Endothelial cell of umbilical vein (primary cell): ENCODE measurements around the gene APH1A. TPM values are rescaled to one million over a fixed set of nuclear protein-coding genes. Genes with fewer than 3 reads are reported as not detected.

Experiments
- BruUV-seq: library from RNA; stranded (reverse); fragments of 400-500 nt; replicated peaks from 2 replicates; lab custom pipeline; 2021; lab: Mats Ljungman, UMichigan
- CTCF ChIA-PET: fragments of 300-600, 350-600 bp; sonication (Branson Sonifier 250); formaldehyde crosslinking; loops from one replicate; lab custom pipeline; 2021; ENCODE audit warnings: antibody characterized with exemption, inconsistent platforms; lab: Charles Lee
- POLR2A ChIA-PET: fragments of 300-600, 350-600 bp; sonication (Branson Sonifier 250); formaldehyde crosslinking; loops from one replicate; lab custom pipeline; 2021; ENCODE audit warnings: antibody characterized with exemption, inconsistent platforms; lab: Charles Lee
- DNase-seq: peaks from one replicate; pipeline ENCODE4 v3.0.0-alpha.2; 2011; ENCODE audit warnings: low read depth, low spot score
- FAIRE-seq: peaks from 2 replicates; lab custom pipeline; 2011; peaks lifted over from hg19 to GRCh38; lab: Jason Lieb, UNC
- H2AFZ ChIP-seq: 2 replicates; pipeline ENCODE4 v1.6.0; 2012; ENCODE audit warnings: low read depth, low read length, control low read depth, inconsistent platforms
- H3K27ac ChIP-seq: 2 replicates; pipeline ENCODE4 v1.5.1; 2011; ENCODE audit warnings: low read depth, mild to moderate bottlenecking, control low read depth, low read length, moderate library complexity; ENCODE audit not compliant: insufficient read depth
- H3K27me3 ChIP-seq, 2 experiments: 2 replicates each; pipeline versions ENCODE4 v1.6.0 to v1.6.1; 2011; ENCODE audit warnings: low read length in 2 of 2, mixed read lengths in 1 of 2; ENCODE audit not compliant: control insufficient read depth in 2 of 2, insufficient read depth in 2 of 2
- H3K36me3 ChIP-seq, 2 experiments: 2 replicates in 1 of 2; 3 replicates in 1 of 2; pipeline ENCODE4 v1.5.1; 2011; ENCODE audit warnings: low read length in 2 of 2, mild to moderate bottlenecking in 1 of 2, moderate library complexity in 1 of 2; ENCODE audit not compliant: control insufficient read depth in 2 of 2, insufficient read depth in 2 of 2; ENCODE audit errors: extremely low read depth in 1 of 2
- H3K4me1 ChIP-seq: 3 replicates; pipeline ENCODE4 v1.5.1; 2011; ENCODE audit warnings: mild to moderate bottlenecking, low read length; ENCODE audit not compliant: control insufficient read depth, insufficient read depth; ENCODE audit errors: extremely low read depth
- H3K4me2 ChIP-seq: 2 replicates; pipeline ENCODE4 v1.6.1; 2011; ENCODE audit warnings: low read length, control low read depth, mixed read lengths; ENCODE audit not compliant: insufficient read depth
- H3K4me3 ChIP-seq, 3 experiments: fragments of 200-600 bp in 1 of 3; sonication (generic), shearing (Covaris generic) in 1 of 3; replicated peaks in 1 of 3; 2 replicates each; pipeline ENCODE4 v1.5.1; 2011 to 2016; ENCODE audit warnings: control low read depth in 3 of 3, low read length in 3 of 3, mild to moderate bottlenecking in 2 of 3, inconsistent platforms in 1 of 3, low read depth in 1 of 3, moderate library complexity in 1 of 3; ENCODE audit not compliant: insufficient read depth in 1 of 3
- H3K79me2 ChIP-seq: 2 replicates; pipeline ENCODE4 v1.6.0; 2012; ENCODE audit warnings: low read length, inconsistent platforms; ENCODE audit not compliant: control insufficient read depth, insufficient read depth
- H3K9ac ChIP-seq: replicated peaks from 2 replicates; pipeline ENCODE3; 2011; ENCODE audit warnings: low read length, control low read depth; ENCODE audit not compliant: insufficient read depth; ENCODE audit errors: extremely low read depth
- H3K9me1 ChIP-seq: replicated peaks from 3 replicates; pipeline ENCODE4 v1.6.0; 2011; ENCODE audit warnings: mild to moderate bottlenecking, low read length; ENCODE audit not compliant: control insufficient read depth, insufficient read depth; ENCODE audit errors: extremely low read depth
- H3K9me3 ChIP-seq: replicated peaks from 2 replicates; pipeline ENCODE4 v1.5.1; 2012; ENCODE audit warnings: low read length, inconsistent platforms; ENCODE audit not compliant: control insufficient read depth, insufficient read depth
- H4K20me1 ChIP-seq: replicated peaks from 2 replicates; pipeline ENCODE3; 2011; ENCODE audit warnings: mild to moderate bottlenecking, low read length; ENCODE audit not compliant: control insufficient read depth, insufficient read depth; ENCODE audit errors: extremely low read depth
- EZH2 ChIP-seq: IDR thresholded peaks from 2 replicates; pipeline ENCODE4 v1.6.1; 2012; ENCODE audit warnings: borderline replicate concordance, low read depth, mild to moderate bottlenecking, moderate library complexity, low read length, inconsistent platforms; ENCODE audit not compliant: severe bottlenecking
- FOS ChIP-seq: IDR thresholded peaks from 2 replicates; pipeline ENCODE4 v1.6.1; 2011; ENCODE audit warnings: mild to moderate bottlenecking, low read length, moderate library complexity, borderline replicate concordance; ENCODE audit not compliant: insufficient read depth
- GATA2 ChIP-seq: IDR thresholded peaks from 2 replicates; pipeline ENCODE4 v1.7.0; 2011; ENCODE audit warnings: low read depth, mild to moderate bottlenecking, moderate library complexity, mixed read lengths, low read length; ENCODE audit not compliant: insufficient read length, insufficient read depth
- JUN ChIP-seq: IDR thresholded peaks from 2 replicates; pipeline ENCODE4 v1.6.1; 2011; ENCODE audit warnings: borderline replicate concordance, low read depth; ENCODE audit not compliant: insufficient read length, insufficient read depth
- MYC ChIP-seq: IDR thresholded peaks from one replicate; pipeline ENCODE4 v1.6.1; 2011; ENCODE audit warnings: mild to moderate bottlenecking, low read depth, low read length
- POLR2A ChIP-seq: IDR thresholded peaks from 2 replicates; pipeline ENCODE4 v1.6.1; 2012; ENCODE audit warnings: low read depth, mild to moderate bottlenecking, control low read depth, low read length
- POLR2AphosphoS5 ChIP-seq: IDR thresholded peaks from 2 replicates; pipeline ENCODE4 v1.6.1; 2012; ENCODE audit warnings: low read depth, mild to moderate bottlenecking, control low read depth, low read length, moderate library complexity; ENCODE audit not compliant: insufficient read depth
- dilution Hi-C: fragments of 300-500 bp; cut with MboI; formaldehyde crosslinking; loops from one replicate; pipeline ENCODE4 v1.15.0; 2019; ENCODE audit warnings: low sequenced_read_pairs; ENCODE audit not compliant: extremely low pct_ligation_motif_present
- intact Hi-C: fragments of 100-400 bp; cut with micrococcal nuclease; formaldehyde crosslinking; loops from one replicate; pipeline ENCODE4 v1.10.0; 2022
- polyA plus RNA-seq, 4 experiments: library from polyadenylated mRNA; depleted of rRNA in 3 of 4; stranded (reverse) in 3 of 4; unstranded in 1 of 4; fragments of >200 nt; gene quantifications; 2 replicates each; pipeline versions ENCODE4 v1.2.1 to v1.2.3, GENCODE V29; 2011 to 2012; ENCODE audit warnings: missing spikeins in 1 of 4
- total RNA-seq: library from RNA; stranded (reverse); gene quantifications from 2 replicates; pipeline ENCODE4 v1.2.3, GENCODE V29; 2021
- TF ChIP-seq, protein P1 (sequence below), 2 donors: IDR thresholded peaks; 1 replicate in 1 of 2; 2 replicates in 1 of 2; pipeline ENCODE4 v1.5.1; 2011; ENCODE audit warnings: low read length in 2 of 2, mild to moderate bottlenecking in 2 of 2, moderate library complexity in 2 of 2, control low read depth in 1 of 2, inconsistent platforms in 1 of 2, low read depth in 1 of 2; ENCODE audit not compliant: insufficient read depth in 1 of 2; ENCODE audit errors: extremely low read depth in 1 of 2
- TF ChIP-seq, protein P2 (sequence below): IDR thresholded peaks from 2 replicates; pipeline ENCODE4 v1.6.1; 2011; ENCODE audit not compliant: insufficient read depth, insufficient read length

Gene APH1A
- total and polyA plus RNA-seq, 2 donors (not counting 3 experiments of a cell fraction or from before 2014, with no cell fraction given): 165 to 325 TPM

DNA sequence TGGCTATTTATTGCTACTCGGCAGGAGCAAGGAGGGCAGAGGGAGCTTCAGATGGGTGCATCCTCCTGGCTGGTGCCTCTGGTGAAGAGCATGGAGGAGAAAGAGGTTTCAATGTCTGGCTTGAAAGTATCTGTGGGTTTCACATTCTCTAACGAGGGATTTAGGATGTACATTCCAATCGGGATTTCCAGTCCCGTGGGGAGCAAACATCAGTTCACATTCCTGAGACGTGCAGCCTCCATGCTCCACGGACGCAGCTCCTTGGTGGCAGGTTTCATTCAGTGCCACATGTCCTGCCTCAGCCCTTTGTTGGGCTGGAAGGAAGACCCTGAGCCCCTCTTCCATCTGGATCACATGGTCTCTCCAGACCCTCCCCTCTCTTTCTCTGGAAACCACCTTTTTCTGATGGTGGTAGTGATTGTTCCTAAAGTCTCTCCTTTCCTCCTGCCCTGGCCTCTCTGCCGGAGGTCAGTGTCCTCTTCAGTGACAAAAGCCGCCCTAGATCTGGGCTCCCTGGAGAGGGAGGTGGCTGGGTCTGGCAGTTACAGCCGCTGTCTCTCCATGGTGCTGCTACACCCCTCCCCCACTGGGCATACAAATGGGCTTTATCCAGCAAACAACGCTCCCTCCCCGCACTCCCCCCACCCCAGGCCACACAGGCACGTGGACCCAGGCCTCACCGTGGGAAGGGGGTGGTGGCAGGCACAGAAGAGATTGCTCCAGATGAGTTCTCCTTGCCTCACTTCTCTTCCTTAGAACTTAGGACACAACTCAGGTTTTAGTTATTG lies 12.1 kb downstream of the APH1A start:
- dilution Hi-C loops (no loop called here), intact Hi-C loops (loop anchor here (1.0 to 5.0 kb wide), 2 partner anchors 13 to 666 kb away; partner anchors contain the start of gene APH1A)
- Histone ChIP-seq H3K27ac (no peak overlapping the region), H3K27me3 (peaks cover 15 to 27% of the 10 kb centered on the region in 2 experiments), H2AFZ (peak overlapping the region; percentile 0), H3K9me3 (no peaks in the 10 kb centered on the region), H3K9me1 (no peaks in the 10 kb centered on the region), H3K4me1 (peaks cover 7% of the 10 kb centered on the region), H4K20me1 (no peaks in the 10 kb centered on the region), H3K36me3 (no peaks in the 10 kb centered on the region), H3K79me2 (no peaks in the 10 kb centered on the region), H3K9ac (no peak overlapping the region), H3K4me3 (no peak overlapping the region), H3K4me2 (peak overlapping the region; percentile 44)
- ChIA-PET CTCF (interaction anchor here (0.9 to 13.2 kb wide), 31 partner anchors 8 to 750 kb away, joined by 3 to 466 read pairs (median 4); partner anchors contain the start of genes APH1A, C1orf54, CIART and FALEC), POLR2A (no interaction called here)
- DNase-seq (no peak), FAIRE-seq (no peak)
- no TSS peak for BruUV-seq
- TF ChIP-seq JUN (no peak), POLR2AphosphoS5 (no peak), POLR2A (no peak), MYC (no peak), GATA2 (no peak), EZH2 (no peak), FOS (no peak)
- TF ChIP-seq, protein P1, sequence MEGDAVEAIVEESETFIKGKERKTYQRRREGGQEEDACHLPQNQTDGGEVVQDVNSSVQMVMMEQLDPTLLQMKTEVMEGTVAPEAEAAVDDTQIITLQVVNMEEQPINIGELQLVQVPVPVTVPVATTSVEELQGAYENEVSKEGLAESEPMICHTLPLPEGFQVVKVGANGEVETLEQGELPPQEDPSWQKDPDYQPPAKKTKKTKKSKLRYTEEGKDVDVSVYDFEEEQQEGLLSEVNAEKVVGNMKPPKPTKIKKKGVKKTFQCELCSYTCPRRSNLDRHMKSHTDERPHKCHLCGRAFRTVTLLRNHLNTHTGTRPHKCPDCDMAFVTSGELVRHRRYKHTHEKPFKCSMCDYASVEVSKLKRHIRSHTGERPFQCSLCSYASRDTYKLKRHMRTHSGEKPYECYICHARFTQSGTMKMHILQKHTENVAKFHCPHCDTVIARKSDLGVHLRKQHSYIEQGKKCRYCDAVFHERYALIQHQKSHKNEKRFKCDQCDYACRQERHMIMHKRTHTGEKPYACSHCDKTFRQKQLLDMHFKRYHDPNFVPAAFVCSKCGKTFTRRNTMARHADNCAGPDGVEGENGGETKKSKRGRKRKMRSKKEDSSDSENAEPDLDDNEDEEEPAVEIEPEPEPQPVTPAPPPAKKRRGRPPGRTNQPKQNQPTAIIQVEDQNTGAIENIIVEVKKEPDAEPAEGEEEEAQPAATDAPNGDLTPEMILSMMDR (IDR thresholded peaks at IDR 0.05; ENCODE audit: extremely low read depth in 1 of 2, insufficient read depth in 1 of 2, low read depth in 1 of 2, low read length in 2 of 2): no peak
- TF ChIP-seq, protein P2, sequence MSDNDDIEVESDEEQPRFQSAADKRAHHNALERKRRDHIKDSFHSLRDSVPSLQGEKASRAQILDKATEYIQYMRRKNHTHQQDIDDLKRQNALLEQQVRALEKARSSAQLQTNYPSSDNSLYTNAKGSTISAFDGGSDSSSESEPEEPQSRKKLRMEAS: no peak
